Panc1 (cell line): Measurements from ENCODE around the gene CD22. TPM values are rescaled to one million over a fixed set of nuclear protein-coding genes. Genes with fewer than 3 reads are reported as not detected.

Source experiments
- ATAC-seq: fragments of 200-7000 bp; cut with Tn5 transposase; 2 replicates; pipeline ENCODE4 v1.9.1; 2020; ENCODE audit warnings: mild to moderate bottlenecking, moderate library complexity
- BruUV-seq: library from RNA; stranded (reverse); fragments of 400-500 nt; replicated peaks from 2 replicates; lab custom pipeline; 2021; lab: Mats Ljungman, UMichigan
- CTCF ChIA-PET: fragments of 300-600 bp; sonication (Branson Sonifier 250); formaldehyde crosslinking; loops from one replicate; lab custom pipeline; 2022; ENCODE audit warnings: antibody characterized with exemption; lab: Charles Lee
- POLR2A ChIA-PET: fragments of 300-600 bp; sonication (Branson Sonifier 250); formaldehyde crosslinking; loops from one replicate; lab custom pipeline; 2022; ENCODE audit warnings: antibody characterized with exemption; lab: Charles Lee
- DNase-seq: peaks from one replicate; pipeline ENCODE4 v3.0.0-alpha.2; 2010; ENCODE audit warnings: low read depth, low spot score
- H3K27ac ChIP-seq: 2 replicates; pipeline ENCODE4 v1.5.1; 2011; ENCODE audit warnings: mild to moderate bottlenecking, low read length, inconsistent platforms
- H3K27me3 ChIP-seq: fragments of 200-500 bp; sonication (Bioruptor generic); 2 replicates; pipeline ENCODE4 v1.6.0; 2014; ENCODE audit warnings: low read length, inconsistent platforms; ENCODE audit not compliant: control insufficient read depth, insufficient read depth
- H3K36me3 ChIP-seq: fragments of 200-500 bp; sonication (Bioruptor generic); 2 replicates; pipeline ENCODE4 v1.5.1; 2014; ENCODE audit warnings: inconsistent platforms, mild to moderate bottlenecking, low read length, moderate library complexity; ENCODE audit not compliant: control insufficient read depth, insufficient read depth
- H3K4me1 ChIP-seq: 2 replicates; pipeline ENCODE4 v1.5.1; 2011; ENCODE audit warnings: inconsistent platforms, mild to moderate bottlenecking, low read length, moderate library complexity; ENCODE audit not compliant: control insufficient read depth, insufficient read depth
- H3K4me3 ChIP-seq, 2 experiments: 2 replicates each; pipeline ENCODE4 v1.5.1; 2011 to 2012; ENCODE audit warnings: low read depth in 2 of 2, low read length in 2 of 2, mild to moderate bottlenecking in 2 of 2, inconsistent platforms in 1 of 2, moderate library complexity in 1 of 2
- H3K9me3 ChIP-seq: fragments of 200-500 bp; sonication (Bioruptor generic); 2 replicates; pipeline ENCODE4 v1.5.1; 2014; ENCODE audit warnings: low read depth, mild to moderate bottlenecking, inconsistent platforms, low read length, moderate library complexity; ENCODE audit not compliant: control insufficient read depth, insufficient read depth
- CTCF ChIP-seq: fragments of 450-650 bp; IDR thresholded peaks from 2 replicates; pipeline ENCODE4 v1.5.1; 2017; ENCODE audit warnings: mild to moderate bottlenecking
- POLR2AphosphoS5 ChIP-seq: IDR thresholded peaks from 2 replicates; pipeline ENCODE4 v1.6.1; 2012; ENCODE audit warnings: mild to moderate bottlenecking, low read depth, low read length, moderate library complexity
- REST ChIP-seq, 2 experiments: IDR thresholded peaks; 2 replicates each; pipeline ENCODE4 v1.6.1; 2011 to 2012; ENCODE audit warnings: low read depth in 2 of 2, control low read depth in 1 of 2, low read length in 1 of 2, mild to moderate bottlenecking in 1 of 2, moderate library complexity in 1 of 2; ENCODE audit not compliant: insufficient read depth in 1 of 2
- SIN3A ChIP-seq: IDR thresholded peaks from 2 replicates; pipeline ENCODE4 v1.6.1; 2012; ENCODE audit warnings: low read depth, mild to moderate bottlenecking, low read length, moderate library complexity, borderline replicate concordance; ENCODE audit not compliant: insufficient read depth
- TCF7L2 ChIP-seq: IDR thresholded peaks from 2 replicates; pipeline ENCODE4 v1.6.1; 2011; ENCODE audit warnings: mild to moderate bottlenecking, low read depth, low read length, inconsistent platforms
- in situ Hi-C: cut with HindIII; loops from 2 replicates; pipeline ENCODE4 v1.10.0; 2016; ENCODE audit warnings: low sequenced_read_pairs, low pct_unique_long_range_greater_than_20kb
- intact Hi-C: fragments of 100-400 bp; cut with micrococcal nuclease; formaldehyde crosslinking; loops from one replicate; pipeline ENCODE4 v1.10.0; 2022; ENCODE audit not compliant: unreplicated experiment
- total RNA-seq: library from RNA; stranded (reverse); gene quantifications from one replicate; pipeline ENCODE4 v1.2.1, GENCODE V29; 2021; ENCODE audit not compliant: unreplicated experiment

The CD22 gene
- total RNA-seq, 1 experiment from 2014 or later: 0.74 TPM

GRCh38 chr19:35354898-35355297 lies 25.9 kb downstream of the CD22 start:
- Histone ChIP-seq H3K9me3 (no peaks in the 10 kb centered on the region), H3K27ac (no peak overlapping the region), H3K4me3 (no peak overlapping the region), H3K36me3 (no peaks in the 10 kb centered on the region), H3K4me1 (no peaks in the 10 kb centered on the region), H3K27me3 (0 out of 2 replicates have a peak, but pooled peaks cover 2% of the 10 kb centered on the region)
- in situ Hi-C loops: no loop called here
- no peak for DNase-seq
- BruUV-seq: no TSS peak
- ChIA-PET CTCF (interaction anchor here (0.5 to 0.6 kb wide), 4 partner anchors 99 to 288 kb away, joined by 3 to 8 read pairs (median 4); no protein-coding TSS in a partner anchor), POLR2A (no interaction called here)
- intact Hi-C loops: loop anchor here (10.0 kb wide), 1 partner anchor 140 kb away; the partner anchor contains the start of gene KRTDAP
- TF ChIP-seq POLR2AphosphoS5: no peak
- TF ChIP-seq REST (IDR thresholded peaks at IDR 0.05; ENCODE audit: insufficient read depth in 1 of 2, low read depth in 2 of 2, low read length in 1 of 2): no peak
- no peak for TF ChIP-seq SIN3A
- no peak for TF ChIP-seq TCF7L2
- TF ChIP-seq CTCF: no peak
- no peak for ATAC-seq

- Histone ChIP-seq H3K4me3 (no peak overlapping the region), H3K4me1 (no peaks in the 10 kb centered on the region), H3K27ac (no peak overlapping the region), H3K27me3 (0 out of 2 replicates have a peak, but pooled peaks cover 2% of the 10 kb centered on the region), H3K9me3 (no peaks in the 10 kb centered on the region), H3K36me3 (no peaks in the 10 kb centered on the region)
- TF ChIP-seq TCF7L2 (no peak), SIN3A (no peak), REST (IDR thresholded peaks at IDR 0.05; ENCODE audit: insufficient read depth in 1 of 2, low read depth in 2 of 2, low read length in 1 of 2) (no peak), POLR2AphosphoS5 (no peak), CTCF (no peak)
- BruUV-seq: no TSS peak
- DNase-seq (no peak), ATAC-seq (no peak)
- in situ Hi-C loops: no loop called here
- ChIA-PET CTCF (interaction anchor here (0.7 kb wide), 1 partner anchor 9 kb away, joined by 10 read pairs; no protein-coding TSS in a partner anchor), POLR2A (no interaction called here)
- intact Hi-C loops: loop anchor here (10.0 kb wide), 1 partner anchor 139 kb away; the partner anchor contains the start of gene KRTDAP
These were observed 26.9 kb downstream of the CD22 start for GRCh38 chr19:35355791-35356460.
